ENCODE data around the gene DPYSL4.

DPYSL4 gene

DNA sequence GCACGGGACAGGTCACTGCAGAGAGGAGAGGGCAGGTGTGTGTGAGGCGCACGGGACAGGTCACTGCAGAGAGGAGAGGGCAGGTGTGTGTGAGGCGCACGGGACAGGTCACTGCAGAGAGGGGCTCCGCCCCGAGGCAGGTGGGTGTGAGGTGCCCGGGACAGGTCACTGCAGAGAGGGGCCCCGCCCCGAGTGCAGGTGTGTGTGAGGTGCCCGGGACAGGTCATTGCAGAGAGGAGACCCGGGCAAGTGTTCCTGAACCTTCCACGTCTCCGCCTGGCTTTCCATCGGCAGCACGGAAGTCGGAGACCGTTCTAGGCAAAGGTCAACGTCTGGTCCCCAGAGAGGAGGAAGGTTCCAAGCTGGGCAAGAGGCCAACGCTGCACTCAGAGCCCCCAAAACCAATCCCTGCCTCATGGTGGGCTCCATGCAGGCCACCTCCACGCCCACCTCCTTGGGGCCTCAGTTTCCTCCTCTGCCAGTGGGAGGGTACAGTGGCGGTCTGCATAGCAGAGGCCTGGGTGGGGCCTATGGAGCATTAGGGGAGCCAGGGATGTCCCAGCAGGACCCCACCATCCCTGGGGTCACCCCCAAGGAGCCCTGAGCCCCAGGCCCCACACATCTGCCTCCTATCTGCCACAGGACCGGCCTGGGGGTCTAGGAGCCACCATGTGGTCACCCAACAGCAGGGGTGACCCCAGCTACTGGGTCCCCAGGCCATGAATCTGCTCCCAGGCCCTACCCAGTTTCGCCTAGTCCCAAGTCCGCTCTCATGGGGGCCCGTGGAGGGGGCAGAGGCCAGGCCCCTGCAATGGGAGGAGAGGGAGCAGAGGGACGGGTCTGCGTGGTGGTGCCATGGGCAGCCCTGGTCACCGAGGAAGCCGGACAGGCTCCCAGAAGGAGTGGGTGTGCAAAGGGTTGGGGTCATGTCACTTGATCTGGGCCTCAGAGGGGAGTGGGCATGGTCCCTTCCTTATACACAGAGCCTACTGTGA lies 64.0 kb downstream of the DPYSL4 start:
- TF ChIP-seq, protein P1, sequence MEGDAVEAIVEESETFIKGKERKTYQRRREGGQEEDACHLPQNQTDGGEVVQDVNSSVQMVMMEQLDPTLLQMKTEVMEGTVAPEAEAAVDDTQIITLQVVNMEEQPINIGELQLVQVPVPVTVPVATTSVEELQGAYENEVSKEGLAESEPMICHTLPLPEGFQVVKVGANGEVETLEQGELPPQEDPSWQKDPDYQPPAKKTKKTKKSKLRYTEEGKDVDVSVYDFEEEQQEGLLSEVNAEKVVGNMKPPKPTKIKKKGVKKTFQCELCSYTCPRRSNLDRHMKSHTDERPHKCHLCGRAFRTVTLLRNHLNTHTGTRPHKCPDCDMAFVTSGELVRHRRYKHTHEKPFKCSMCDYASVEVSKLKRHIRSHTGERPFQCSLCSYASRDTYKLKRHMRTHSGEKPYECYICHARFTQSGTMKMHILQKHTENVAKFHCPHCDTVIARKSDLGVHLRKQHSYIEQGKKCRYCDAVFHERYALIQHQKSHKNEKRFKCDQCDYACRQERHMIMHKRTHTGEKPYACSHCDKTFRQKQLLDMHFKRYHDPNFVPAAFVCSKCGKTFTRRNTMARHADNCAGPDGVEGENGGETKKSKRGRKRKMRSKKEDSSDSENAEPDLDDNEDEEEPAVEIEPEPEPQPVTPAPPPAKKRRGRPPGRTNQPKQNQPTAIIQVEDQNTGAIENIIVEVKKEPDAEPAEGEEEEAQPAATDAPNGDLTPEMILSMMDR (conservative IDR thresholded peaks at IDR 0.05; ENCODE audit: low read depth, low read length) = no peak
- H3K4me2 ChIP-seq = no peak overlapping the region
- no peak overlapping the region for H2AFZ ChIP-seq (ENCODE audit: low read depth)
- H3K9ac ChIP-seq = no peak overlapping the region
- H3K79me2 ChIP-seq (ENCODE audit: insufficient read depth, low read depth) = no peaks in the 10 kb centered on the region
- no peak overlapping the region for H3K27ac ChIP-seq
- peaks cover 5% of the 10 kb centered on the region; the same call in 1 of the 2 replicates for H3K27me3 ChIP-seq (ENCODE audit: insufficient read depth, low read depth)
- H3K36me3 ChIP-seq (ENCODE audit: insufficient read depth) = no peaks in the 10 kb centered on the region
- H4K20me1 ChIP-seq (ENCODE audit: insufficient read depth) = no peaks in the 10 kb centered on the region
- no peaks in the 10 kb centered on the region for H3K4me1 ChIP-seq (ENCODE audit: low read depth, poor library complexity, severe bottlenecking)
- H3K4me3 ChIP-seq (IDR thresholded peaks at IDR 0.05; ENCODE audit: insufficient read depth, low read depth, low read length) = no peak overlapping the region

DNA sequence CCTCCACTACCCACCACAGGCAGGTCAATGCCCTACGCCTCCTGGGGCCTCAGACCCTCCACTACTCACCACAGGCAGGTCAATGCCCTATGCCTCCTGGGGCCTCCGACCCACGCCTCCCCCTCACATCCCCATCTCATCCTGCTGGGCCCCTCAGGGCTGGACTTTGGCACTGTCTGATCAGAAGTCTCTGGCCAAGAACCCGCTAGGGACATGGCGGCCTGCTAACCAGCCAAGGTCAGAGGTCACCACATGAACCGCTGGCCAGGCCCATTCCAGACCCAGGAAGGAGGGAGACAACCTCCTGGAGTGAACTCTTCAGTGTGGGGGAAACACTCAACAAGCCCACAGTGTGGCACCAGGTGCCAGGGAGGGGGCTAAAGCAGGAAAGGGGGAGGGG lies 65.2 kb downstream of the DPYSL4 start:
- no peaks in the 10 kb centered on the region for H3K4me1 ChIP-seq (ENCODE audit: low read depth, poor library complexity, severe bottlenecking)
- H3K36me3 ChIP-seq (ENCODE audit: insufficient read depth) = no peaks in the 10 kb centered on the region
- H3K4me2 ChIP-seq = no peak overlapping the region
- H3K9ac ChIP-seq = no peak overlapping the region
- H3K4me3 ChIP-seq (IDR thresholded peaks at IDR 0.05; ENCODE audit: insufficient read depth, low read depth, low read length) = no peak overlapping the region
- no peaks in the 10 kb centered on the region for H3K79me2 ChIP-seq (ENCODE audit: insufficient read depth, low read depth)
- TF ChIP-seq, protein P1 (conservative IDR thresholded peaks at IDR 0.05; ENCODE audit: low read depth, low read length) = no peak
- H3K27me3 ChIP-seq (ENCODE audit: insufficient read depth, low read depth) = peaks cover 5% of the 10 kb centered on the region; the same call in 1 of the 2 replicates
- no peak overlapping the region for H3K27ac ChIP-seq
- H2AFZ ChIP-seq (ENCODE audit: low read depth) = no peak overlapping the region
- no peaks in the 10 kb centered on the region for H4K20me1 ChIP-seq (ENCODE audit: insufficient read depth)

GRCh38 chr10:132252412-132252811 lies 65.7 kb downstream of the DPYSL4 start:
- H3K4me2 ChIP-seq = no peak overlapping the region
- no peaks in the 10 kb centered on the region for H3K79me2 ChIP-seq (ENCODE audit: insufficient read depth, low read depth)
- no peak overlapping the region for H2AFZ ChIP-seq (ENCODE audit: low read depth)
- H4K20me1 ChIP-seq (ENCODE audit: insufficient read depth) = no peaks in the 10 kb centered on the region
- TF ChIP-seq, protein P1 (conservative IDR thresholded peaks at IDR 0.05; ENCODE audit: low read depth, low read length) = no peak
- no peaks in the 10 kb centered on the region for H3K36me3 ChIP-seq (ENCODE audit: insufficient read depth)
- no peak overlapping the region for H3K4me3 ChIP-seq (IDR thresholded peaks at IDR 0.05; ENCODE audit: insufficient read depth, low read depth, low read length)
- H3K27ac ChIP-seq = no peak overlapping the region
- H3K9ac ChIP-seq = no peak overlapping the region
- peaks cover 5% of the 10 kb centered on the region; the same call in 1 of the 2 replicates for H3K27me3 ChIP-seq (ENCODE audit: insufficient read depth, low read depth)
- no peaks in the 10 kb centered on the region for H3K4me1 ChIP-seq (ENCODE audit: low read depth, poor library complexity, severe bottlenecking)

- Histone ChIP-seq H4K20me1 (ENCODE audit: insufficient read depth) (no peaks in the 10 kb centered on the region), H3K4me1 (ENCODE audit: low read depth, poor library complexity, severe bottlenecking) (no peaks in the 10 kb centered on the region), H3K4me2 (no peak overlapping the region), H3K27ac (no peak overlapping the region), H3K36me3 (ENCODE audit: insufficient read depth) (no peaks in the 10 kb centered on the region), H2AFZ (ENCODE audit: low read depth) (no peak overlapping the region), H3K9ac (no peak overlapping the region), H3K27me3 (ENCODE audit: insufficient read depth, low read depth) (peaks cover 5% of the 10 kb centered on the region; the same call in 1 of the 2 replicates), H3K4me3 (IDR thresholded peaks at IDR 0.05; ENCODE audit: insufficient read depth, low read depth, low read length) (no peak overlapping the region), H3K79me2 (ENCODE audit: insufficient read depth, low read depth) (no peaks in the 10 kb centered on the region)
- TF ChIP-seq, protein P1 (conservative IDR thresholded peaks at IDR 0.05; ENCODE audit: low read depth, low read length) = no peak
These were observed 66.4 kb downstream of the DPYSL4 start for GRCh38 chr10:132253092-132253687.
